ENCODE results near the gene HPF1. TPM values are rescaled to one million over a fixed set of nuclear protein-coding genes. Genes with fewer than 3 reads are reported as not detected.

The HPF1 gene
- polyA plus RNA-seq, result 95.0 and 127 TPM in 2 replicates

GRCh38 chr4:169757575-169758184, at the start of gene HPF1:
TSS of gene HPF1 (minus strand) at chr4:169757944. CDS start at chr4:169757877, 67 bp downstream.

Other genes with a start within 250 kb of the HPF1 start
- gene NEK1, start 145.4 kb downstream of the HPF1 start, polyA plus RNA-seq, result 20.4 and 27.9 TPM in 2 replicates
- gene CLCN3, start 137.4 kb downstream of the HPF1 start, polyA plus RNA-seq, result 194 and 197 TPM in 2 replicates

Measured in Purkinje cell (primary cell).